ENCODE measurements around the gene GRID2.

GRCh38 chr4:93767917-93768316 is 1464.2 kb downstream of the GRID2 start:
- no peak for TF ChIP-seq TAF1 (IDR thresholded peaks at IDR 0.05; ENCODE audit: borderline replicate concordance, low read depth, low read length)
- no peak for TF ChIP-seq POLR2AphosphoS5 (IDR thresholded peaks at IDR 0.05; ENCODE audit: low read depth, low read length)
- no peak for TF ChIP-seq POLR2A (IDR thresholded peaks at IDR 0.05; ENCODE audit: low read depth, low read length)
